ENCODE results near the gene CUTC. TPM values are rescaled to one million over a fixed set of nuclear protein-coding genes. Genes with fewer than 3 reads are reported as not detected.

CUTC gene
- total RNA-seq, 1 donor from 2014 or later = 8.4 TPM

DNA sequence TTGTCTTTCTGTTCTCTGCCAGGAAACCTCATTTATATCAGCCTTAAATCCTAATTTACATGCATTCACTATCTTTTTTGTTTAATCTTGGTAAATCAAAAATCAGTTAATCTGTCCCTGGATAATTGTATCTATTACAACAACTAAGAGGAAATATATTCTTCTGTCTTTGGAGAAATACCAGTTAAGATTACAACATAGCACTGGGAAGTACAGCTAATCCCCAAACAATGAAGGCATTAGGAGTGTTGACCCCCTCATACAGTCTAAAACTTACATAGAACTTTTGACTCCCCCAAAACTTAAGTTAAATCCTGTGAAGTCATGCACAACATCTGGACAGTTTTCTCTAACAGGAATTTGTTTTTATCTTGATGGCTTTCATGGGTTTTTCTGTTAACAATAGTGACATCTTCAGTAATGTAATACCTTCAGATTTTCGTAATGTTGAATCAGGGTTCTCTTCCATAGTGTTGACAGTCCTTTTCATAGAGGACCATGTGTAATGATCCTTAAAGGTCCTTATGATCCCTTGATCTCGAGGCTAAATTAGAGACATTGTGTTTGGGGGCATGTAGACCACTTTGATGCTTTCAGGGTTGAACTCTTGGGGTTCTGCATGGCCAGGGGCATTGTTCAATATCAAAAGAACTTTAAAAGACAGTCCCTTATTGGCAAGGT is 26.3 kb downstream of the CUTC start:
- H3K4me3 ChIP-seq (ENCODE audit: low read depth, low read length) = no peak overlapping the region
- H3K36me3 ChIP-seq (ENCODE audit: control insufficient read depth, insufficient read depth, low read length) = no peaks in the 10 kb centered on the region
- no peak for DNase-seq (ENCODE audit: low read depth)
- H3K27me3 ChIP-seq (ENCODE audit: control insufficient read depth, insufficient read depth, low read length) = no peaks in the 10 kb centered on the region
- TF ChIP-seq, protein P1, sequence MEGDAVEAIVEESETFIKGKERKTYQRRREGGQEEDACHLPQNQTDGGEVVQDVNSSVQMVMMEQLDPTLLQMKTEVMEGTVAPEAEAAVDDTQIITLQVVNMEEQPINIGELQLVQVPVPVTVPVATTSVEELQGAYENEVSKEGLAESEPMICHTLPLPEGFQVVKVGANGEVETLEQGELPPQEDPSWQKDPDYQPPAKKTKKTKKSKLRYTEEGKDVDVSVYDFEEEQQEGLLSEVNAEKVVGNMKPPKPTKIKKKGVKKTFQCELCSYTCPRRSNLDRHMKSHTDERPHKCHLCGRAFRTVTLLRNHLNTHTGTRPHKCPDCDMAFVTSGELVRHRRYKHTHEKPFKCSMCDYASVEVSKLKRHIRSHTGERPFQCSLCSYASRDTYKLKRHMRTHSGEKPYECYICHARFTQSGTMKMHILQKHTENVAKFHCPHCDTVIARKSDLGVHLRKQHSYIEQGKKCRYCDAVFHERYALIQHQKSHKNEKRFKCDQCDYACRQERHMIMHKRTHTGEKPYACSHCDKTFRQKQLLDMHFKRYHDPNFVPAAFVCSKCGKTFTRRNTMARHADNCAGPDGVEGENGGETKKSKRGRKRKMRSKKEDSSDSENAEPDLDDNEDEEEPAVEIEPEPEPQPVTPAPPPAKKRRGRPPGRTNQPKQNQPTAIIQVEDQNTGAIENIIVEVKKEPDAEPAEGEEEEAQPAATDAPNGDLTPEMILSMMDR (IDR thresholded peaks at IDR 0.05; ENCODE audit: insufficient read depth, low read length, poor library complexity, severe bottlenecking) = no peak

DNA sequence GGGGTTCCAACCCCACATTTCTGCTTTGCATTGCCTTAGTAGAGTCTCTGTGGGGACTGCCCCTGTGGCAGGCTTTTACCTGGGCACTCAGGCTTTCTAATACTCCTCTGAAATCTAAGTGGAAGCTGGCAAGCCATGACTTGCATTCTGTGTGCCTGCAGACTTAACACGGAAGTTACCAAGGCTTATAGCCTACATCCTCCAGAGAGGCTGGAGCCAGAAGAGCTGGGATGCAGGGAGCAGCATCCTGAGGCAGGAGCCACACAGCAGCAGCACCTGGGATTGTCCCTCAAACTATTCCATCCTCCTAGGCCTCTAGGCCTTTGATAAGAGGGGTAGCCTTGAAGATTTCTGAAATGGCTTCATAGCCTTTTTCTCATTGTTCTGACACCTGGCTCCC is 28.3 kb downstream of the CUTC start:
- Histone ChIP-seq H3K4me3 (ENCODE audit: low read depth, low read length) (no peak overlapping the region), H3K36me3 (ENCODE audit: control insufficient read depth, insufficient read depth, low read length) (no peaks in the 10 kb centered on the region), H3K27me3 (ENCODE audit: control insufficient read depth, insufficient read depth, low read length) (no peaks in the 10 kb centered on the region)
- DNase-seq (ENCODE audit: low read depth) = no peak
- TF ChIP-seq, protein P1 (IDR thresholded peaks at IDR 0.05; ENCODE audit: insufficient read depth, low read length, poor library complexity, severe bottlenecking) = no peak

DNA sequence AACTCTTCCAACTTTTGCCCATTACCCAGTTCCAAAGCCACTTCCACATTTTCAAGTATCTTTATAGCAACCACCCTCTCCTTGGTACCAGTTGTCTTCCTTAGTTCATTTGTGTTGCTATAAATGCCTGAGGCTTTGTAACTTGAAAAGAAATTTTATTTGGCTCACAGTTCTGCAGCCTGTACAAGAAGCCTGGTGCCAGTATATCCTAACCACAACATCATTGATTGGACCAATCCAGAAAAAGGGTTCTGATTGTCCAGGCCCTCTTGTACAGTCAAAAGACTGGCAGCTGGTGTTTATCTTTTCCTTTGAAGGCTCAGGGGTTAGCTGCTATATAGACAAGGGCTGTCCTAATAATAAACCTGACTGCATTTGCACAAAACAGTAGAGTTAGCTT is 29.3 kb downstream of the CUTC start:
- Histone ChIP-seq H3K27me3 (ENCODE audit: control insufficient read depth, insufficient read depth, low read length) (no peaks in the 10 kb centered on the region), H3K36me3 (ENCODE audit: control insufficient read depth, insufficient read depth, low read length) (no peaks in the 10 kb centered on the region), H3K4me3 (ENCODE audit: low read depth, low read length) (no peak overlapping the region)
- TF ChIP-seq, protein P1 (IDR thresholded peaks at IDR 0.05; ENCODE audit: insufficient read depth, low read length, poor library complexity, severe bottlenecking) = no peak
- DNase-seq (ENCODE audit: low read depth) = no peak

DNA sequence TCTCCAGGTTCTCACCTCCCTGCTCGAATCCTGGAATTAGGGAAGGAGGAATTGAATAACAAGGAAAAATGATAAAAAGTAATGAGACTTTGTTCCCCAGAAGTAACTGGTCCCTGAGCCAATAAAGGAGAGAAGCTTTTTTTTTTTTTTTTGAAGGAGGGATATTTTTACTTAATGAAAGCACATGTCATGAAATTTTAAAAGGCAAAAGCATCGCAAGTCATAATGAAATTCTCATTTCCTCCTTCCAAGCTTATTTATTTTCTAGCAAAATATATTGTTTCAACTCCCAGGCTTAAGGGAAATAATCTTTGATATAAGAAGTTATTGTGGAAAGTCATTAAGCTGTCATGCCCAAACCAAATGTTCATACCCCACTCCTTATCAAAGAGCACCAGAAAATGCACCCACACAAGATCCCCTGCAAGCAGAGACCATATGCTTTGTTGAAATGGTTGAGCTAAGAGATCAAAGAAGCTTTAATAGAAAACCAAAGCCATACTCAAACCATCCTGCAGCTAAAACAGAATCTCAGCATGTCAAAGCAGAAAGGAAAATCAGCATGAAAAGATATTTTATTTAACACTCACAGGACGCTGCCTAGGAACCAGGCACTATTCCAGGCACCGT is 33.8 kb downstream of the CUTC start:
- H3K27me3 ChIP-seq (ENCODE audit: control insufficient read depth, insufficient read depth, low read length) = no peaks in the 10 kb centered on the region
- TF ChIP-seq, protein P1 (IDR thresholded peaks at IDR 0.05; ENCODE audit: insufficient read depth, low read length, poor library complexity, severe bottlenecking) = no peak
- H3K36me3 ChIP-seq (ENCODE audit: control insufficient read depth, insufficient read depth, low read length) = no peaks in the 10 kb centered on the region
- no peak overlapping the region for H3K4me3 ChIP-seq (ENCODE audit: low read depth, low read length)
- DNase-seq (ENCODE audit: low read depth) = no peak

DNA sequence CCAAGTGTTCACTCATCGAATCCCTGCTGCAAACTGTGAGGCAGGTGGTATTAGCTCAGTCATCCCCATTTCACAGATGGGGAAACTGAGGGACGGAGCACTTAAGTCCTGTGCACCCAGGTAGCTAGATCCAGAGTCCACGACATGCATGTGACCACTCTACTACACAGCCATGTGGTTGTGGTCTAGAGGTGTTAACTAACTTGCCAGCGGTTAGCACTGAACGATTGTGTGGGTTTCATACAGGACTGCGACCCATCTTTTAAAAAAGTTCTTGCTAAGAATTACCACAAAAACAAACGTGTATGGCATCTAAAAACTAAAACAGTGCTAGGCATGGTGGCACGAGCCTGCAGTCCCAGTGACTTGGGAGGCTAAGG is 34.3 kb downstream of the CUTC start:
- Histone ChIP-seq H3K4me3 (ENCODE audit: low read depth, low read length) (no peak overlapping the region), H3K27me3 (ENCODE audit: control insufficient read depth, insufficient read depth, low read length) (no peaks in the 10 kb centered on the region), H3K36me3 (ENCODE audit: control insufficient read depth, insufficient read depth, low read length) (no peaks in the 10 kb centered on the region)
- DNase-seq (ENCODE audit: low read depth) = no peak
- TF ChIP-seq, protein P1 (IDR thresholded peaks at IDR 0.05; ENCODE audit: insufficient read depth, low read length, poor library complexity, severe bottlenecking) = no peak

DNA sequence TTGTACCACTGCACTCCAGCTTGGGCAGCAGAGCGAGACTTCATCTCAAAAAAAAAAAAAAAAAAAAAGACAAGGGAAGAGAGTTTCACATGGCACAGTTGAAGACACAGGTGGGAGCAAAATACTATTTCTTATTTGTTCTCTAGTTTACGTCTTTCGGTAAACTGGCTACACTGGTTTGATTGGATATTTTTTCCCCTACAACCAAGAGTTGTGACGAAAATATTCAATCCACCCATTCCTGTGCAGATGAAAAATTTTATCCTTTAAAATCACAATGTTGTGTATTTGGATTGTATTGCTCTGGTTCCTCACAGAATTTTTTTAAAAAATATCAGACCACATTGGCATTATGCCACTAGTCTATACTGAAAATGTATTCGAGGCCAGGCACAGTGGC is 35.9 kb downstream of the CUTC start:
- no peak for DNase-seq (ENCODE audit: low read depth)
- TF ChIP-seq, protein P1 (IDR thresholded peaks at IDR 0.05; ENCODE audit: insufficient read depth, low read length, poor library complexity, severe bottlenecking) = no peak
- Histone ChIP-seq H3K4me3 (ENCODE audit: low read depth, low read length) (no peak overlapping the region), H3K27me3 (ENCODE audit: control insufficient read depth, insufficient read depth, low read length) (no peaks in the 10 kb centered on the region), H3K36me3 (ENCODE audit: control insufficient read depth, insufficient read depth, low read length) (no peaks in the 10 kb centered on the region)

Data from kidney epithelial cell (primary cell).